ENCODE results near the gene SLC39A1.

The SLC39A1 gene

GRCh38 chr1:153953859-153954365 lies 9.4 kb downstream of the SLC39A1 start:
- DNase-seq (ENCODE audit: low spot score): no peak
- no peak for FAIRE-seq

- FAIRE-seq: no peak
- no peak for DNase-seq (ENCODE audit: low spot score)
These were observed 11.5 kb downstream of the SLC39A1 start for GRCh38 chr1:153951801-153952200.

GRCh38 chr1:153951183-153951582 lies 12.2 kb downstream of the SLC39A1 start:
- FAIRE-seq: no peak
- DNase-seq (ENCODE audit: low spot score): no peak

- peak; percentile 96 for DNase-seq (ENCODE audit: low spot score)
- FAIRE-seq: peak; percentile 23
These were observed 16.6 kb downstream of the SLC39A1 start, which contains the start of gene DENND4B for GRCh38 chr1:153946622-153947241. Gene DENND4B (minus strand): TSS chr1:153946718. CDS start chr1:153944374, 2,344 bp downstream.

GRCh38 chr1:153945795-153946621 lies 17.3 kb downstream of the SLC39A1 start:
- no peak for FAIRE-seq

GRCh38 chr1:153945131-153945794 lies 18.1 kb downstream of the SLC39A1 start:
- DNase-seq (ENCODE audit: low spot score) (no peak), FAIRE-seq (no peak)

More at GRCh38 chr1:153945795-153946621, 17.3 kb downstream of the SLC39A1 start:
- peak; percentile 71 for DNase-seq (ENCODE audit: low spot score)

- no peak for DNase-seq (ENCODE audit: low spot score)
- no peak for FAIRE-seq
These were observed 18.6 kb downstream of the SLC39A1 start for GRCh38 chr1:153944827-153945117.

- FAIRE-seq: no peak
- DNase-seq (ENCODE audit: low spot score): no peak
These were observed 19.1 kb downstream of the SLC39A1 start for GRCh38 chr1:153944005-153944826.

GRCh38 chr1:153942766-153943549 lies 20.4 kb downstream of the SLC39A1 start:
- DNase-seq (ENCODE audit: low spot score) (no peak), FAIRE-seq (peak; percentile 40)

GRCh38 chr1:153941826-153942725 lies 21.3 kb downstream of the SLC39A1 start:
- FAIRE-seq (no peak), DNase-seq (ENCODE audit: low spot score) (no peak)

- DNase-seq (ENCODE audit: low spot score) (no peak), FAIRE-seq (no peak)
These were observed 22.6 kb downstream of the SLC39A1 start for GRCh38 chr1:153940756-153941155.

GRCh38 chr1:153939476-153939875 lies 23.9 kb downstream of the SLC39A1 start:
- DNase-seq (ENCODE audit: low spot score) (no peak), FAIRE-seq (no peak)

GRCh38 chr1:153938996-153939395 lies 24.3 kb downstream of the SLC39A1 start:
- DNase-seq (ENCODE audit: low spot score): no peak
- FAIRE-seq: no peak

- FAIRE-seq (no peak), DNase-seq (ENCODE audit: low spot score) (no peak)
These were observed 26.0 kb downstream of the SLC39A1 start for GRCh38 chr1:153937331-153937730.

GRCh38 chr1:153936011-153936802 lies 27.1 kb downstream of the SLC39A1 start:
- FAIRE-seq: no peak
- no peak for DNase-seq (ENCODE audit: low spot score)

GRCh38 chr1:153934746-153935145 lies 28.6 kb downstream of the SLC39A1 start:
- DNase-seq (ENCODE audit: low spot score) (no peak), FAIRE-seq (no peak)

GRCh38 chr1:153933955-153934354 lies 29.4 kb downstream of the SLC39A1 start:
- FAIRE-seq (no peak), DNase-seq (ENCODE audit: low spot score) (no peak)

GRCh38 chr1:153933430-153933829 lies 29.9 kb downstream of the SLC39A1 start:
- FAIRE-seq (no peak), DNase-seq (ENCODE audit: low spot score) (no peak)

Measured in urothelium cell line (cell line).